MM.1S (cell line): ENCODE data around the gene SF3B2.

Experiments
- CTCF ChIP-seq: fragments of 300-600 bp; sonication (generic); IDR thresholded peaks from 2 replicates; pipeline ENCODE4 v1.5.1; 2016; ENCODE audit warnings: antibody characterized with exemption, low read length, mixed read lengths
- EZH2phosphoT487 ChIP-seq: fragments of 300-600 bp; sonication (generic); IDR thresholded peaks from 2 replicates; pipeline ENCODE4 v1.6.1; 2018; ENCODE audit warnings: antibody characterized with exemption, low read length

- TF ChIP-seq EZH2phosphoT487 (no peak), CTCF (no peak)
Observed at GRCh38 chr11:66047541-66048365, 4.4 kb upstream of the SF3B2 start.
